Measurements from ENCODE around the gene IFNA13. TPM values are rescaled to one million over a fixed set of nuclear protein-coding genes. Genes with fewer than 3 reads are reported as not detected.

Gene IFNA13
- total RNA-seq, 2 donors from 2014 or later: not detected

DNA sequence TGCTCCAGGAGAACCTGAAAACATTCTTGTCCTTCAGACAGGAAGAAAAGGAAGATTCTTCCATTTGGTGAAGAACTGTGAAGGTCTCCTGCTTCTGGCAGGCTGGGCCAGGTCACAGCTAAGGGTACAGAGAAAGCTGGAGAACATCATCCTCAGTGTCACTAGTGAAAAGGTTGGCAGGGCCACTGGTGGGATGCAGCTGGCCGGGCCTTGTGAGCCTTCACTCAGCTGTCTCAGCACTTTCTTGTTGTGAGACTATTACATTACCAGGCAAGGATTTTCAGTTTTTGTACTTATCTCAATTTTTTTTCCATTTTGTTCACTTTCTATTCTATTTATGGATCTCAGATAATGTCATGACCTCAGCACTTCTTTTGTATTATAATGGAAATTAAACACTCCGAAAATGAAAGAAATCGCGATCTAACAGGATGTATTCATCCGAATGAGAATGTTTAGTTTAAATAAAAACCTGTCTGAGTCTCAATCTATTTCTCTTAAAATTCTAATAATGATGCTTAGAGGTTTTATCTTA is 31.2 kb upstream of the IFNA13 start:
- TF ChIP-seq, protein P1, sequence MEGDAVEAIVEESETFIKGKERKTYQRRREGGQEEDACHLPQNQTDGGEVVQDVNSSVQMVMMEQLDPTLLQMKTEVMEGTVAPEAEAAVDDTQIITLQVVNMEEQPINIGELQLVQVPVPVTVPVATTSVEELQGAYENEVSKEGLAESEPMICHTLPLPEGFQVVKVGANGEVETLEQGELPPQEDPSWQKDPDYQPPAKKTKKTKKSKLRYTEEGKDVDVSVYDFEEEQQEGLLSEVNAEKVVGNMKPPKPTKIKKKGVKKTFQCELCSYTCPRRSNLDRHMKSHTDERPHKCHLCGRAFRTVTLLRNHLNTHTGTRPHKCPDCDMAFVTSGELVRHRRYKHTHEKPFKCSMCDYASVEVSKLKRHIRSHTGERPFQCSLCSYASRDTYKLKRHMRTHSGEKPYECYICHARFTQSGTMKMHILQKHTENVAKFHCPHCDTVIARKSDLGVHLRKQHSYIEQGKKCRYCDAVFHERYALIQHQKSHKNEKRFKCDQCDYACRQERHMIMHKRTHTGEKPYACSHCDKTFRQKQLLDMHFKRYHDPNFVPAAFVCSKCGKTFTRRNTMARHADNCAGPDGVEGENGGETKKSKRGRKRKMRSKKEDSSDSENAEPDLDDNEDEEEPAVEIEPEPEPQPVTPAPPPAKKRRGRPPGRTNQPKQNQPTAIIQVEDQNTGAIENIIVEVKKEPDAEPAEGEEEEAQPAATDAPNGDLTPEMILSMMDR (IDR thresholded peaks at IDR 0.05): no peak

DNA sequence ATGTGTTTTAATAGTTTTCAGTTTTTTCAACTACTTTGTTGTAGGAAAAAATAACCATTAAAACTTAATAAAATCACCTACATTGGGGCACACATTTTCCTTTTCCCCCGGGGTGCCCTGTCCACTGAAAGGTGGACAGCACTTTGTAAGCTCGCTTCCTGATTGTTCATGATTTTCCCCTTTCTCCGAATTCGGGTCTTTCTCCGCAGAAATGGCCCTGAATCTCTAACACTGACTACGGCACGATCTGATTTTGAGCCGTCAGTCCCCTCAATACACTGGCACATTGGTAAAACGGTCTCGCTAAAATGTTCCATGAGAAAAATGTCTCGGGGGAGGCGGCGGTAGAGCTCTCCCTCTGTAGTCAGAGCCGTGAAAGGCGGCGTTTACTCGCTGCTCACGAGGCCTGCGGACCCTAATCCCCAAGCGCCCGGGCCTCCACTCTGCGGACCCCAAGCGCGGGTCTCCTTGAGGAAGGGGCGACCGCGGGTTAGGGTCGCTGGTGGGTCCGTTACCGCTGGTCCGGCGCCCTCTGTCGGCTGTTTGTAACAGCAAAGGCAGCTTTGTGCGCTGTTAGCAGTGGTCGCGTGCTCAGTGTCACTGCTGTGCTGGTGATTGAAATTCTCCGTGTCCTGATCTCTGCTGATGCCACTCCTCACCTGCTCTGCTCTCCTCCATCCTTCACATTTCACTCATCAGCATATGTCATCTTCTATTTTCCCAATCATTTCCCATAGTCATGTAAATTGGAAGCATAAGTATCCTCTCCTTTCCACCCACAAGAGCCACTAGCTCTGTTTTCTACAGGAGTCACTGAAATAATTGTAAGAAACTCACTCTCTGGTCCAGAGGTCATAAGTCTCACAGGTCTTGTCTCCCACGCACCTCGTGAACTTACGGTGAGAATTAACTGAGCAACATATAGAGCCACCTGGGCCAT is 28.2 kb upstream of the IFNA13 start:
- H3K27me3 ChIP-seq: no peaks in the 10 kb centered on the region
- TF ChIP-seq, protein P1 (IDR thresholded peaks at IDR 0.05): peak; percentile 66 to 86

More for the DNA sequence above, 31.2 kb upstream of the IFNA13 start:
- Histone ChIP-seq H3K4me3 (no peak overlapping the region), H3K27ac (no peak overlapping the region), H3K4me1 (peaks cover 0 to 16% of the 10 kb centered on the region in 2 donors), H3K36me3 (no peaks in the 10 kb centered on the region), H3K27me3 (no peaks in the 10 kb centered on the region), H3K9me3 (no peaks in the 10 kb centered on the region)
- DNase-seq (ENCODE audit: low spot score): no peak

DNA sequence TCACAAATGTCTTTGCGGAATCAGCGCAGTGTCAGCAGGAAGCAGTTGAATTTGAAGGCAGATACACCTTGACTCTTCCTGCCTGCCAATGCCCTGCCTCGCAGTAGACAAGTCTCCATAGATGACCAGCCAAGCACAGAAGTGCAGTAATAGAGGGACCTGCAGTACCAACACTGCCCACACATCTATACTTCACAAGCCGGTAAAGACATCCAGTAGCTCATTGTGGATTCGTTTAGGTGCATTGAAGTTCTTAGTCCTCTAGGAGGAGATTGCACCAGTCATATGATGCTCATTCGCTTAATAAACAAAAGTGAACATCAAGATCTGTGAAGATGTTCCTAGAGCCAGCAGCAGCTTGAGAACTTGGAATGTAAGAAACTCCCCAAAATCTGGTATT is 24.4 kb upstream of the IFNA13 start:
- no peak overlapping the region for H3K27ac ChIP-seq
- H3K9me3 ChIP-seq: no peaks in the 10 kb centered on the region
- DNase-seq (ENCODE audit: low spot score): no peak
- H3K27me3 ChIP-seq: no peaks in the 10 kb centered on the region
- no peak overlapping the region for H3K4me3 ChIP-seq
- H3K36me3 ChIP-seq: no peaks in the 10 kb centered on the region
- TF ChIP-seq, protein P1 (IDR thresholded peaks at IDR 0.05): peak in 1 of 2 donors; percentile 40
- peaks cover 0 to 8% of the 10 kb centered on the region in 2 donors for H3K4me1 ChIP-seq

More for the DNA sequence above, 28.2 kb upstream of the IFNA13 start:
- Histone ChIP-seq H3K9me3 (no peaks in the 10 kb centered on the region), H3K36me3 (no peaks in the 10 kb centered on the region), H3K4me1 (peaks cover 0 to 8% of the 10 kb centered on the region in 2 donors), H3K4me3 (peak overlapping the region; percentile 40 to 47), H3K27ac (no peak overlapping the region)
- no peak for DNase-seq (ENCODE audit: low spot score)

DNA sequence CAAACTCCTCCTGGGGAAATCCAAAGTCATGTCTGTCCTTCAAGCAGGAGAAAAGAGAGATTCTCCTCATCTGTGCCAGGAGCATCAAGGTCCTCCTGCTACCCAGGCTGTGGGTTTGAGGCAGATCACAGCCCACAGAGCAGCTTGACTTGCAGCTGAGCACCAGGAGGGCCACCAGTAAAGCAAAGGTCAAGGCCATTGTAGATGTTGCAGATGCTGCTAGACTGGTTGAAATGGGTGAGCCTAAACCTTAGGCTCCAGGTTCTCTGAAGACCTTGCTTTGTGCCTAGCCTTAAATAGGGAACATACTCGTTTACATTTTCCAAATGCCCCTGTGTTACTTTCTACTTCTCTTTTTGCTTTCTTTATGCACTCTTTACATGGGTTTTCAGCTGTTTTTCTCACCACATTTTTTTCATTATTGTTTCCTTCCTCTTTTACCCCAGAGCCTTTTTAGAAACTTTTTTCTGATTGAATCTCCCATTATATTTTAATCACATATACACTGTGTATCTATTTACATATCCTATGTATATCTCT is 17.3 kb upstream of the IFNA13 start, which contains the start of gene IFNA2:
Gene IFNA2, minus strand, starts transcription at position 268 of the 540 bp plus-strand sequence. Its CDS starts 69 bp downstream, at position 199.
- Histone ChIP-seq H3K4me1 (no peaks in the 10 kb centered on the region), H3K9me3 (no peaks in the 10 kb centered on the region), H3K36me3 (no peaks in the 10 kb centered on the region), H3K27ac (no peak within 1 kb of the TSS), H3K27me3 (no peaks in the 10 kb centered on the region), H3K4me3 (no peak within 1 kb of the TSS)
- DNase-seq (ENCODE audit: low spot score): no peak
- TF ChIP-seq, protein P1 (IDR thresholded peaks at IDR 0.05): no peak

DNA sequence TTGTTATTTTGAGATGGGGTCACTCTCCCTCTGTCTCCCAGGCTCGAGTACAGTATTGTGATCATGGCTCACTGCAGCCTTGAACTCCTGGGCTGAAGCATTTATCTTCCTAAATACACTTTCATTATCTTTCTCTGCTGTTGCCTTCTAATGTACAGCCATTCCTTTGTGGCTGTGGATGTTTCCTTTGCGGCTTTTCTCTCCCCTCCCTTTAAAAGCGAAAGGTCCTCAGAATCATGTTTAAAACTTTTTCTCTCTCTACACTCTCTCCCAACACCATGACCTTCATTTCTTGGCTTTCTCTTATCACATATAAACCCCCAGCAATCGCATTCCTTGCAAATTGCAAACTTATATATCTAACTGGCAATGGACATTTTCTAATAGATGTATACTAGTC is 15.8 kb upstream of the IFNA13 start:
- H3K36me3 ChIP-seq: no peaks in the 10 kb centered on the region
- H3K4me1 ChIP-seq: no peaks in the 10 kb centered on the region
- no peak for DNase-seq (ENCODE audit: low spot score)
- TF ChIP-seq, protein P1 (IDR thresholded peaks at IDR 0.05): no peak
- no peak overlapping the region for H3K4me3 ChIP-seq
- no peaks in the 10 kb centered on the region for H3K27me3 ChIP-seq
- no peak overlapping the region for H3K27ac ChIP-seq
- H3K9me3 ChIP-seq: no peaks in the 10 kb centered on the region
